ENCODE measurements around the gene ARHGEF9.

Gene ARHGEF9

GRCh38 chrX:63761639-63762038 is 23.4 kb downstream of the ARHGEF9 start:
- Histone ChIP-seq H3K79me2 (ENCODE audit: insufficient read depth, low read depth) (no peaks in the 10 kb centered on the region), H2AFZ (ENCODE audit: low read depth) (peak overlapping the region; percentile 30; the same call in 1 of the 2 replicates), H3K4me3 (IDR thresholded peaks at IDR 0.05; ENCODE audit: insufficient read depth, low read depth, low read length) (no peak overlapping the region), H3K4me2 (peak overlapping the region; percentile 76), H3K4me1 (ENCODE audit: low read depth, poor library complexity, severe bottlenecking) (peaks cover 35% of the 10 kb centered on the region), H3K9ac (peak overlapping the region; percentile 11; the same call in 1 of the 2 replicates), H4K20me1 (ENCODE audit: insufficient read depth) (no peaks in the 10 kb centered on the region), H3K27me3 (ENCODE audit: insufficient read depth, low read depth) (no peaks in the 10 kb centered on the region), H3K36me3 (ENCODE audit: insufficient read depth) (no peaks in the 10 kb centered on the region), H3K27ac (peak overlapping the region; percentile 65)
- TF ChIP-seq CTCF (conservative IDR thresholded peaks at IDR 0.05; ENCODE audit: low read depth, low read length): 0 out of 2 replicates have a peak, but pooled peaks have one; percentile 19

- no peak for TF ChIP-seq CTCF (conservative IDR thresholded peaks at IDR 0.05; ENCODE audit: low read depth, low read length)
- no peaks in the 10 kb centered on the region for H3K27me3 ChIP-seq (ENCODE audit: insufficient read depth, low read depth)
- peaks cover 52% of the 10 kb centered on the region for H3K4me1 ChIP-seq (ENCODE audit: low read depth, poor library complexity, severe bottlenecking)
- H2AFZ ChIP-seq (ENCODE audit: low read depth): no peak overlapping the region
- no peak overlapping the region for H3K9ac ChIP-seq
- H3K36me3 ChIP-seq (ENCODE audit: insufficient read depth): no peaks in the 10 kb centered on the region
- no peak overlapping the region for H3K4me2 ChIP-seq
- no peak overlapping the region for H3K4me3 ChIP-seq (IDR thresholded peaks at IDR 0.05; ENCODE audit: insufficient read depth, low read depth, low read length)
- no peaks in the 10 kb centered on the region for H4K20me1 ChIP-seq (ENCODE audit: insufficient read depth)
- peaks cover 14% of the 10 kb centered on the region; the same call in 1 of the 2 replicates for H3K79me2 ChIP-seq (ENCODE audit: insufficient read depth, low read depth)
- H3K27ac ChIP-seq: no peak overlapping the region
Measured at GRCh38 chrX:63758011-63758410, 27.0 kb downstream of the ARHGEF9 start.

GRCh38 chrX:63755892-63756291 is 29.1 kb downstream of the ARHGEF9 start:
- Histone ChIP-seq H3K4me1 (ENCODE audit: low read depth, poor library complexity, severe bottlenecking) (peaks cover 42% of the 10 kb centered on the region), H3K79me2 (ENCODE audit: insufficient read depth, low read depth) (peaks cover 27% of the 10 kb centered on the region), H3K9ac (peak overlapping the region; percentile 90; the same call in 1 of the 2 replicates), H4K20me1 (ENCODE audit: insufficient read depth) (no peaks in the 10 kb centered on the region), H3K27ac (peak overlapping the region; percentile 85; the same call in 1 of the 2 replicates), H2AFZ (ENCODE audit: low read depth) (peak overlapping the region; percentile 30; the same call in 1 of the 2 replicates), H3K4me2 (peak overlapping the region; percentile 63; the same call in 1 of the 2 replicates), H3K27me3 (ENCODE audit: insufficient read depth, low read depth) (no peaks in the 10 kb centered on the region), H3K36me3 (ENCODE audit: insufficient read depth) (no peaks in the 10 kb centered on the region), H3K4me3 (IDR thresholded peaks at IDR 0.05; ENCODE audit: insufficient read depth, low read depth, low read length) (no peak overlapping the region)
- TF ChIP-seq CTCF (conservative IDR thresholded peaks at IDR 0.05; ENCODE audit: low read depth, low read length): no peak

GRCh38 chrX:63754860-63755579 is 30.0 kb downstream of the ARHGEF9 start:
- peaks cover 40% of the 10 kb centered on the region for H3K4me1 ChIP-seq (ENCODE audit: low read depth, poor library complexity, severe bottlenecking)
- TF ChIP-seq CTCF (conservative IDR thresholded peaks at IDR 0.05; ENCODE audit: low read depth, low read length): no peak
- peak overlapping the region; percentile 90 for H3K9ac ChIP-seq
- no peaks in the 10 kb centered on the region for H3K27me3 ChIP-seq (ENCODE audit: insufficient read depth, low read depth)
- H2AFZ ChIP-seq (ENCODE audit: low read depth): peak overlapping the region; percentile 36; the same call in 1 of the 2 replicates
- peak overlapping the region; percentile 85 for H3K27ac ChIP-seq
- peak overlapping the region; percentile 72 for H3K4me2 ChIP-seq
- peaks cover 27% of the 10 kb centered on the region for H3K79me2 ChIP-seq (ENCODE audit: insufficient read depth, low read depth)
- H3K36me3 ChIP-seq (ENCODE audit: insufficient read depth): no peaks in the 10 kb centered on the region
- peak overlapping the region; percentile 30 for H3K4me3 ChIP-seq (IDR thresholded peaks at IDR 0.05; ENCODE audit: insufficient read depth, low read depth, low read length)
- no peaks in the 10 kb centered on the region for H4K20me1 ChIP-seq (ENCODE audit: insufficient read depth)
